Nucleus accumbens (tissue), 56 donors: ENCODE measurements around the gene RNU5B-1.
"Not testable (repeated sequence)": the region's sequence is repeated elsewhere in the genome, so short reads cannot be mapped to it uniquely, and the experiment has no call there.

Experiments
- DNase-seq, 56 donors: peaks; one replicate each; lab custom pipeline; 2025; lab: John Stamatoyannopoulos, UW

RNU5B-1 gene

GRCh38 chr15:65338823-65339222 lies 34.3 kb downstream of the RNU5B-1 start:
- DNase-seq: no peak

DNA sequence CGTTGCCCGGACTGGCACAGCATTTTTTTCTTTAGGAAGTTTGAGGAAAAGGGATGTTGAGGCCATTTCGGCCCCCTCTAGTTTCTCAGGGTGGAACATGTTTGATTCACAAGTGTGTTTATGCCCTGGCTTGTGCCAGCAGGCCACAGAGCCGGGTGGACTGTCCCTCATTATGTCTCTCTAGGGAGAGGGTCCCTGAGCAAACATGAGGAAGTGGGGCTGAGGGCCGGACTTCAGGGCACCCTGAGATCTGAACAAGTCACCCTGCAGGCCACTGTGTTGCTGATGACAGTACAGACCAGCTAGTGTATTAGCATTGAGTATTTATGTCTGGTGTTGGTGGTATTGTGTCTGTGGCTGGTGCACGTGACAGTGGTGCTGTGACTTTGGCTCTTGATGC lies 34.9 kb downstream of the RNU5B-1 start:
- DNase-seq: no peak

- no peak for DNase-seq
Observed at GRCh38 chr15:65339920-65340319, 35.4 kb downstream of the RNU5B-1 start.

DNA sequence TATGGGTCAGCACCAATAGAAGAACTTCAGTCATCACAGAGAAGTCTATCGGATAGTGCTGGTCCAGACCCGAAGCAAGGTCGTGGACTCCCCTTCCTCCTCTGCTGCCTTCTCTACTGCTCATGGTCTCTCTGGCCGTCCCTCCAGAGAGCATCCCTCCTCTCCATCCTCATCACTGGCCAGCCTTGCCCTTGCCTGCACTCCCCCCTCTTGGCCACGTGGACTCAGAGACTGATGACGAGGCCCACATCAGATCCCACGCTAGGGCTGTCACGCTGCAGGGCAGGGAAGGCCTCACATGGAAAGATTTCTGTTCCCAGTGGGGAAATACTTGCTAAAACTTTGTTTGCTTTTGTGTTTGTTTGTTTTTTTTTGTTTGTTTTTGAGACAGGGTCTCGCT lies 38.0 kb downstream of the RNU5B-1 start:
- no peak for DNase-seq

GRCh38 chr15:65343374-65343981 lies 39.0 kb downstream of the RNU5B-1 start:
- DNase-seq: no peak

GRCh38 chr15:65344214-65344913 lies 39.9 kb downstream of the RNU5B-1 start:
- DNase-seq: no peak

DNA sequence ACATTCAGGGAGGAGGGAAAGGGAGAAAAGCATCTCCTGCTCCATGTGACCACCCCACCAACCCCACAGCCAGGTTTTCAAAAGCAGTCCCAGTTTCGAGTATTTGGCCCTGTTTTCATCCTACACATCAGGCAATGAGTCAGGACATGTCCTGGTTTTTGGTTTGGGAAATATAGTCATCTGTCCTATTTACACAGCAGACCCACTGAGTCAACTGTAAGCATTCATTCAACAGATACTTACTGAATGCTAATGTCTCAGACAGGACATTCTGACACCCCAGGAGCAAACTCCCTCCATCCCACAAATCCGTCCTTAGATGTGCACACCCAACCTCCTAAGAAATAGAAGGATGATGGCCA lies 40.4 kb downstream of the RNU5B-1 start:
- DNase-seq: no peak

DNA sequence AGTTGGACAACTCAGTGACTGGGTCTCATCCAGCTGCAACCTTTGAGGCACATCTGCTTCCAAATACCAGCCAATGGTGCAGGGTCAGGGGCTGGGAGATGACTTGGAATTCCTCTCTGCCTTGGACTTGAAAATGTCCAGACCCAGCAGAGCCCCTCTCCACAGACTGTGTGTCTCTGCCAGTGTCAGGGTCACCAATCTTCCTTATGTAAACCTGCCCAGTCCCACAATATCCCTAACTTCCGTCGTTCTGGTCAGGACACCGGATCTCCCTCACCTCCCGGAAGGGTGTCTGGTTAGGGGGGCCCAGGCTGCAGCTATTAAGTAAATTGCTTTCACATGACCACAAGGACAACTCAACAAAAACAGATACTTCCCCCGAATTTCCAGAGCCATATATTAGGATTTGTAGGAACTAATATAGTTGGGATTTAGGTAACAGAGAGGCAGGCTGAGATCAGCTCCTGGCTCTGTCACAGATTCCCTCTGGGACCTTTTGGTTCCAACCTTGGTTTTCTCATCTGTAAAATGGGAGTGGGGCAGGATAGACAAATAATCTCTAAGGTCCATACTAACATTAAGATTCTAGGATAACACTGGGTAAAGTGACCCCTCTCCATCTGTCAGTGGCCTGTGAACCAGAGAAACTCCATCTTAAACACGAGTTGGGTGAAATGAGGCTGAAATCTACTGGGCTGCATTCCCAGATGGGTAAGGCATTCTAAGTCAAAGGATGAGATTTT lies 42.5 kb downstream of the RNU5B-1 start:
- DNase-seq: no peak

GRCh38 chr15:65347756-65348155 lies 43.3 kb downstream of the RNU5B-1 start:
- not testable (repeated sequence) for DNase-seq

DNA sequence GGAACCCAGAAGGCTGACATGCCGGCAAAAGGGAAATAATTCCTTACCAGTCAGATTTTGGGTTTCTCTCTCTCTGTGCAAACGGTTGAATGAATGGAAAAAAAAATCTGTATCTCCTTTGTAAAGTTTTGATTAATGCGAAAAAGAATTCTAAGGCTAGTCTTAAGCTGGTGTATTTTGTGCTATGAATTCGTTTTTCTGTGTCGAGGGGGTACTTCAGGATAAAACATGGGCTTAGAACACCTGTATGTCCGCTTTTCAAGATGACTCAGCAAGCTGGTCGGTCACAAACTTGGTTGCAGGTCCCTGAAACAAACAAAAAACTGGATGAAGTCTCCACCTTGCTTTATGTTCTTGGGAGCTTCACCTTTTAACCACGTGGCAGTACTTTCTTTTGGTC lies 44.9 kb downstream of the RNU5B-1 start:
- DNase-seq: no peak

- not testable (repeated sequence) for DNase-seq
Observed at GRCh38 chr15:65351972-65352371, 47.5 kb downstream of the RNU5B-1 start.
